Measurements from ENCODE around the gene TSC22D1. TPM values are rescaled to one million over a fixed set of nuclear protein-coding genes. Genes with fewer than 3 reads are reported as not detected.

The TSC22D1 gene
- polyA plus RNA-seq, 1 donor from 2014 or later: 355 TPM

GRCh38 chr13:44415815-44416214, 160.3 kb downstream of the TSC22D1 start:
- Histone ChIP-seq H4K20me1 (ENCODE audit: insufficient read depth) (no peaks in the 10 kb centered on the region), H3K27me3 (ENCODE audit: insufficient read depth, low read depth, low read length) (no peaks in the 10 kb centered on the region), H3K9me3 (ENCODE audit: low read length) (no peaks in the 10 kb centered on the region), H3F3A (ENCODE audit: insufficient read depth, low read length, poor library complexity, severe bottlenecking) (no peaks in the 10 kb centered on the region), H3K9me2 (ENCODE audit: insufficient read depth, low read length) (no peaks in the 10 kb centered on the region), H3K27ac (ENCODE audit: low read length) (no peak overlapping the region), H2AFZ (ENCODE audit: low read depth, low read length) (no peak overlapping the region), H3K36me3 (ENCODE audit: insufficient read depth, low read length) (no peaks in the 10 kb centered on the region), H3K4me2 (ENCODE audit: low read length) (no peak overlapping the region), H3K4me3 (ENCODE audit: low read length) (no peak overlapping the region), H3K79me2 (replicated peaks; ENCODE audit: insufficient read depth, low read length) (no peaks in the 10 kb centered on the region), H3K9ac (ENCODE audit: low read length) (no peak overlapping the region)
- TF ChIP-seq MXI1 (conservative IDR thresholded peaks at IDR 0.05; ENCODE audit: poor library complexity, severe bottlenecking): no peak
- no peak for TF ChIP-seq SMC3 (conservative IDR thresholded peaks at IDR 0.05; ENCODE audit: poor library complexity)
- no peak for TF ChIP-seq POLR2AphosphoS5 (IDR thresholded peaks at IDR 0.05)
- TF ChIP-seq RAD21 (conservative IDR thresholded peaks at IDR 0.05): no peak
- no peak for TF ChIP-seq TAF1 (IDR thresholded peaks at IDR 0.05; ENCODE audit: low read depth)
- TF ChIP-seq, protein P1, sequence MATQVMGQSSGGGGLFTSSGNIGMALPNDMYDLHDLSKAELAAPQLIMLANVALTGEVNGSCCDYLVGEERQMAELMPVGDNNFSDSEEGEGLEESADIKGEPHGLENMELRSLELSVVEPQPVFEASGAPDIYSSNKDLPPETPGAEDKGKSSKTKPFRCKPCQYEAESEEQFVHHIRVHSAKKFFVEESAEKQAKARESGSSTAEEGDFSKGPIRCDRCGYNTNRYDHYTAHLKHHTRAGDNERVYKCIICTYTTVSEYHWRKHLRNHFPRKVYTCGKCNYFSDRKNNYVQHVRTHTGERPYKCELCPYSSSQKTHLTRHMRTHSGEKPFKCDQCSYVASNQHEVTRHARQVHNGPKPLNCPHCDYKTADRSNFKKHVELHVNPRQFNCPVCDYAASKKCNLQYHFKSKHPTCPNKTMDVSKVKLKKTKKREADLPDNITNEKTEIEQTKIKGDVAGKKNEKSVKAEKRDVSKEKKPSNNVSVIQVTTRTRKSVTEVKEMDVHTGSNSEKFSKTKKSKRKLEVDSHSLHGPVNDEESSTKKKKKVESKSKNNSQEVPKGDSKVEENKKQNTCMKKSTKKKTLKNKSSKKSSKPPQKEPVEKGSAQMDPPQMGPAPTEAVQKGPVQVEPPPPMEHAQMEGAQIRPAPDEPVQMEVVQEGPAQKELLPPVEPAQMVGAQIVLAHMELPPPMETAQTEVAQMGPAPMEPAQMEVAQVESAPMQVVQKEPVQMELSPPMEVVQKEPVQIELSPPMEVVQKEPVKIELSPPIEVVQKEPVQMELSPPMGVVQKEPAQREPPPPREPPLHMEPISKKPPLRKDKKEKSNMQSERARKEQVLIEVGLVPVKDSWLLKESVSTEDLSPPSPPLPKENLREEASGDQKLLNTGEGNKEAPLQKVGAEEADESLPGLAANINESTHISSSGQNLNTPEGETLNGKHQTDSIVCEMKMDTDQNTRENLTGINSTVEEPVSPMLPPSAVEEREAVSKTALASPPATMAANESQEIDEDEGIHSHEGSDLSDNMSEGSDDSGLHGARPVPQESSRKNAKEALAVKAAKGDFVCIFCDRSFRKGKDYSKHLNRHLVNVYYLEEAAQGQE (IDR thresholded peaks at IDR 0.05; ENCODE audit: borderline replicate concordance): no peak
- no peak for TF ChIP-seq EP300 (conservative IDR thresholded peaks at IDR 0.05; ENCODE audit: poor library complexity, severe bottlenecking)
- no peak for TF ChIP-seq EZH2 (IDR thresholded peaks at IDR 0.05; ENCODE audit: borderline replicate concordance, insufficient read depth, low read length, poor library complexity, severe bottlenecking)
- no peak for TF ChIP-seq CTCF (IDR thresholded peaks at IDR 0.05; ENCODE audit: poor library complexity, severe bottlenecking)

DNA sequence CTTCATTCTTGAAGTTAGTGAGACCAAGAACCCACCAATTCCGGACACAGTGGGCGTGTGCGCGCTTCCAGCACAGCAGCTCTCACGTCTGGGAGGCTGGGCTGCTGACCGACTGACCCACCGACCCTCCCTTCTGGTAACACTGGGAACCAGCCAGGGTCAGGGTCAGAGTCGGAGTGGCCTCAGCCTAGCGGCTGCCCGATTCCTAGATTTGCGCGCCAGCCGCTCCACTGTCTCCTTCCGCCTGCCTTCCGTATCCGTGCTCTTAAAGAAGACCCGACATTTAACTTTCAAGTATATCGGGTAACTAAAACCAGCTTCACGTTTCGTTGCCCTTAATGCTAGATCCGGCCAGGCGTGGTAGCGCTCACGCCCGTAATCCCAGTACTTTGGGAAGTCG, 161.4 kb downstream of the TSC22D1 start:
- H2AFZ ChIP-seq (ENCODE audit: low read depth, low read length): no peak overlapping the region

GRCh38 chr13:44413095-44413494, 163.0 kb downstream of the TSC22D1 start:
- Histone ChIP-seq H3K9me2 (ENCODE audit: insufficient read depth, low read length) (no peaks in the 10 kb centered on the region), H4K20me1 (ENCODE audit: insufficient read depth) (no peaks in the 10 kb centered on the region), H3K36me3 (ENCODE audit: insufficient read depth, low read length) (no peaks in the 10 kb centered on the region), H3K4me3 (ENCODE audit: low read length) (no peak overlapping the region), H2AFZ (ENCODE audit: low read depth, low read length) (no peak overlapping the region), H3K4me2 (ENCODE audit: low read length) (no peak overlapping the region), H3K9me3 (ENCODE audit: low read length) (no peaks in the 10 kb centered on the region), H3F3A (ENCODE audit: insufficient read depth, low read length, poor library complexity, severe bottlenecking) (no peaks in the 10 kb centered on the region), H3K9ac (ENCODE audit: low read length) (no peak overlapping the region), H3K27me3 (ENCODE audit: insufficient read depth, low read depth, low read length) (no peaks in the 10 kb centered on the region), H3K79me2 (replicated peaks; ENCODE audit: insufficient read depth, low read length) (no peaks in the 10 kb centered on the region), H3K27ac (ENCODE audit: low read length) (no peak overlapping the region)
- TF ChIP-seq, protein P1 (IDR thresholded peaks at IDR 0.05; ENCODE audit: borderline replicate concordance): no peak
- TF ChIP-seq CTCF (IDR thresholded peaks at IDR 0.05; ENCODE audit: poor library complexity, severe bottlenecking) (no peak), EZH2 (IDR thresholded peaks at IDR 0.05; ENCODE audit: borderline replicate concordance, insufficient read depth, low read length, poor library complexity, severe bottlenecking) (no peak), SMC3 (conservative IDR thresholded peaks at IDR 0.05; ENCODE audit: poor library complexity) (no peak), RAD21 (conservative IDR thresholded peaks at IDR 0.05) (no peak), POLR2AphosphoS5 (IDR thresholded peaks at IDR 0.05) (no peak), EP300 (conservative IDR thresholded peaks at IDR 0.05; ENCODE audit: poor library complexity, severe bottlenecking) (no peak), TAF1 (IDR thresholded peaks at IDR 0.05; ENCODE audit: low read depth) (no peak), MXI1 (conservative IDR thresholded peaks at IDR 0.05; ENCODE audit: poor library complexity, severe bottlenecking) (no peak)

More for the DNA sequence above, 161.4 kb downstream of the TSC22D1 start:
- no peaks in the 10 kb centered on the region for H3K9me3 ChIP-seq (ENCODE audit: low read length)
- no peaks in the 10 kb centered on the region for H3F3A ChIP-seq (ENCODE audit: insufficient read depth, low read length, poor library complexity, severe bottlenecking)
- H3K27me3 ChIP-seq (ENCODE audit: insufficient read depth, low read depth, low read length): no peaks in the 10 kb centered on the region
- no peak overlapping the region for H3K27ac ChIP-seq (ENCODE audit: low read length)
- no peaks in the 10 kb centered on the region for H3K36me3 ChIP-seq (ENCODE audit: insufficient read depth, low read length)
- no peak overlapping the region for H3K4me2 ChIP-seq (ENCODE audit: low read length)
- no peak overlapping the region for H3K4me3 ChIP-seq (ENCODE audit: low read length)
- TF ChIP-seq EZH2 (IDR thresholded peaks at IDR 0.05; ENCODE audit: borderline replicate concordance, insufficient read depth, low read length, poor library complexity, severe bottlenecking): no peak
- no peak for TF ChIP-seq EP300 (conservative IDR thresholded peaks at IDR 0.05; ENCODE audit: poor library complexity, severe bottlenecking)
- H3K79me2 ChIP-seq (replicated peaks; ENCODE audit: insufficient read depth, low read length): no peaks in the 10 kb centered on the region
- no peak overlapping the region for H3K9ac ChIP-seq (ENCODE audit: low read length)
- no peaks in the 10 kb centered on the region for H3K9me2 ChIP-seq (ENCODE audit: insufficient read depth, low read length)
- H4K20me1 ChIP-seq (ENCODE audit: insufficient read depth): no peaks in the 10 kb centered on the region

Measured in neural cell (in vitro differentiated cells).